Tibial nerve (tissue), 4 donors: ENCODE results near the gene PROK1. TPM values are rescaled to one million over a fixed set of nuclear protein-coding genes. Genes with fewer than 3 reads are reported as not detected.

Experiments used
- DNase-seq, 2 donors: peaks; one replicate each; pipeline ENCODE4 v3.0.0-alpha.2; 2019; ENCODE audit warnings: low spot score in 2 of 2
- H3K27ac ChIP-seq, 4 donors: fragments of 200-600 bp; sonication (generic) in 3 of 4; one replicate each; pipeline ENCODE4 v1.5.1; 2017 to 2019; ENCODE audit warnings: mild to moderate bottlenecking in 1 of 4
- H3K27me3 ChIP-seq, 2 donors: fragments of 200-600 bp; sonication (generic) in 1 of 2; one replicate each; pipeline versions ENCODE4 v1.5.1 to v1.6.0; 2017 to 2019
- H3K36me3 ChIP-seq, 3 donors: fragments of 200-600 bp; sonication (generic); one replicate each; pipeline ENCODE4 v1.5.1; 2018 to 2019
- H3K4me1 ChIP-seq, 4 donors: fragments of 200-600 bp; sonication (generic) in 3 of 4; one replicate each; pipeline ENCODE4 v1.5.1; 2017 to 2019
- H3K4me3 ChIP-seq, 4 donors: fragments of 200-600 bp; sonication (generic) in 3 of 4; one replicate each; pipeline ENCODE4 v1.5.1; 2017 to 2019; ENCODE audit warnings: mild to moderate bottlenecking in 1 of 4, moderate library complexity in 1 of 4
- H3K9me3 ChIP-seq, 4 donors: fragments of 200-600 bp; sonication (generic) in 3 of 4; one replicate each; pipeline ENCODE4 v1.5.1; 2017 to 2019
- CTCF ChIP-seq, 5 experiments: fragments of 200-600 bp in 3 of 5; fragments of 450-650 bp in 2 of 5; sonication (generic) in 3 of 5; IDR thresholded peaks; one replicate each; pipeline ENCODE4 v1.5.1; 2016 to 2019; ENCODE audit warnings: antibody characterized with exemption in 5 of 5, mild to moderate bottlenecking in 3 of 5, moderate library complexity in 2 of 5
- EP300 ChIP-seq, 2 donors: sonication (generic); formaldehyde crosslinking; IDR thresholded peaks; one replicate each; pipeline ENCODE4 v1.6.1; 2017; ENCODE audit warnings: antibody characterized with exemption in 2 of 2, mild to moderate bottlenecking in 1 of 2
- POLR2A ChIP-seq, 2 donors: fragments of 450-650 bp; IDR thresholded peaks; one replicate each; pipeline ENCODE4 v1.6.1; 2017; ENCODE audit warnings: antibody characterized with exemption in 2 of 2, mild to moderate bottlenecking in 2 of 2, moderate library complexity in 2 of 2
- WGBS, 2 donors: methylation state at CpG; one replicate each; pipeline ENCODE4 v1.1.5; 2018; 5-methylcytosine and 5-hydroxymethylcytosine counted together
- total RNA-seq, 4 donors: library from RNA; depleted of rRNA; stranded (reverse); fragments of >200 nt; gene quantifications; one replicate each; pipeline ENCODE4 v1.1.0, GENCODE V29; 2016

The PROK1 gene
- total RNA-seq, 4 donors from 2014 or later = 1.2 to 6.9 (median 4.6) TPM; not detected in 1

DNA sequence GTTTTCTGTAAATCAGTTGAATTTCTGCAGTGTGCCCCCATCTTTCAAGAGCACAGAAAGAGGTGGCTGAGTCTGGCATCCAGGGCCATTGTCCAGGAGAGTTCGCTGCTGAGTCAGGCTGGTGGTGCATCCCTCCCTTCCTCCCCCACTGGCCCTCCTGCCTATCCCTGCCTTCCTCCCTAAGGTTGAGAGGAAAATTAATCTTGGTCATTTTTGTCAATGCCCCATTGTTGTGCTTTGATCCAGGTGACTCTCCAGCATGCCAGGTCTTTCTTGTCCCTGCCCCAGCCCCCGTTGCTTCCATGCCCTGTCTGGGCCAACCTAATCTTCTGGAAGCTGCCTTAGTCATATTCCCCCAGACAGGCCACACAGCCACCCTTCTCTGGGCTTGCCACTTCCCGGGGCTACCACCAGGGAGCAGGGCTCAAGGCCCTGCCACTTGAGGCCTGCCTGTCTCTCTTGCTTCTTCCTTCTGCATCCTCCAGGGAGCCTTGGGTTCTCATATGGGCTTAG, 26.6 kb downstream of the PROK1 start:
- peaks cover 0 to 8% (median 0%) of the 10 kb centered on the region in 4 donors for H3K4me1 ChIP-seq
- no peak overlapping the region for H3K4me3 ChIP-seq
- TF ChIP-seq CTCF (IDR thresholded peaks at IDR 0.05) = no peak
- TF ChIP-seq POLR2A (IDR thresholded peaks at IDR 0.05) = no peak
- TF ChIP-seq EP300 (IDR thresholded peaks at IDR 0.05) = no peak
- H3K36me3 ChIP-seq = no peaks in the 10 kb centered on the region
- H3K9me3 ChIP-seq = no peaks in the 10 kb centered on the region
- no peaks in the 10 kb centered on the region for H3K27me3 ChIP-seq
- H3K27ac ChIP-seq = no peak overlapping the region
- WGBS, 2 donors = 69 to 75% methylated on average over 3 of the region's 3 CpGs
- DNase-seq = no peak

DNA sequence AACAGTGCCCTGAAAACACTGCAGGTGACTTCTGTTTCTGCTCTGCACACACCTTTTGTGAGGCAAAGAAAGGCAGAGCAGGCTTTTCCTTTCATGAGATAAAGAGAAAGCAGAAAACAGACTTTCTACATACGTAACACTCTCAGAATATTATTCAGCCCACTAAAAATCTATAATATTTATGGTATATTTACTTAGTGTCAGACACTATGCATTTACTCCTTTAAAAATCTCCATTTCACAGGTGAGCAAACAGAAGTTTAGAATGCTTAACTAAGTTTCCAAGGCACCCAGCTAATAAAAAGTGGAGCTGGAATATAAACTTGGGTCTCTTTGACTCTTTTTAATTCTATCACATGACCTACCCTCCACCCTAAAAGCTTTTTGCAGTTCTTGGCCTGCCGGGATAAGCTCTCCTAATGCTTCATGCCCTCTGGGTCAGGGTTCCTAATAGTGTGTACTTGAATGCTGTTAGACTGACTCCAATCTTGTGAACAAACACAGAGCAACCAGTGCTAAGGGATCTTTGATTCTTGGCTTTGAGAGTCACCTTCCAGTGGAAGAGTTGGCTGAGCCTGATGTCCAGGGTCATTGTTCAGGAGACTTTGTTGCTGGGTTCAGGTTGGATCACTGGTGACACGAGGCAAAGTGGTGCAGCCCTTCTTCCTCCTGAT, 27.2 kb downstream of the PROK1 start:
- TF ChIP-seq EP300 (IDR thresholded peaks at IDR 0.05) = no peak
- TF ChIP-seq POLR2A (IDR thresholded peaks at IDR 0.05) = no peak
- no peak for TF ChIP-seq CTCF (IDR thresholded peaks at IDR 0.05)
- WGBS, 2 donors = 65 to 67% methylated on average over 2 to 3 of the region's 3 CpGs
- no peaks in the 10 kb centered on the region for H3K27me3 ChIP-seq

GRCh38 chr1:110478886-110479285, 27.9 kb downstream of the PROK1 start:
- no peak for DNase-seq
- no peak overlapping the region for H3K27ac ChIP-seq
- WGBS, 2 donors = 87 to 88% methylated on average over 8 of the region's 8 CpGs
- H3K9me3 ChIP-seq = no peaks in the 10 kb centered on the region
- no peaks in the 10 kb centered on the region for H3K36me3 ChIP-seq
- no peaks in the 10 kb centered on the region for H3K27me3 ChIP-seq
- TF ChIP-seq POLR2A (IDR thresholded peaks at IDR 0.05) (no peak), EP300 (IDR thresholded peaks at IDR 0.05) (no peak), CTCF (IDR thresholded peaks at IDR 0.05) (no peak)
- no peak overlapping the region for H3K4me3 ChIP-seq
- H3K4me1 ChIP-seq = peaks cover 0 to 14% (median 0%) of the 10 kb centered on the region in 4 donors

More for the DNA sequence above, 27.2 kb downstream of the PROK1 start:
- DNase-seq = no peak
- no peaks in the 10 kb centered on the region for H3K9me3 ChIP-seq
- H3K36me3 ChIP-seq = no peaks in the 10 kb centered on the region
- H3K4me3 ChIP-seq = no peak overlapping the region
- H3K27ac ChIP-seq = no peak overlapping the region
- H3K4me1 ChIP-seq = peaks cover 0 to 14% (median 0%) of the 10 kb centered on the region in 4 donors

GRCh38 chr1:110480356-110481096, 29.6 kb downstream of the PROK1 start:
- no peaks in the 10 kb centered on the region for H3K9me3 ChIP-seq
- H3K4me3 ChIP-seq = no peak overlapping the region
- H3K4me1 ChIP-seq = peaks cover 0 to 14% (median 0%) of the 10 kb centered on the region in 4 donors
- no peak overlapping the region for H3K27ac ChIP-seq
- 53 to 62% methylated on average over 3 to 4 of the region's 4 CpGs for WGBS, 2 donors
- TF ChIP-seq EP300 (IDR thresholded peaks at IDR 0.05) = no peak
- no peak for TF ChIP-seq POLR2A (IDR thresholded peaks at IDR 0.05)
- no peak for TF ChIP-seq CTCF (IDR thresholded peaks at IDR 0.05)
- no peaks in the 10 kb centered on the region for H3K36me3 ChIP-seq
- no peak for DNase-seq
- no peaks in the 10 kb centered on the region for H3K27me3 ChIP-seq
